ENCODE measurements around the gene ANKRD11.

GRCh38 chr16:89341697-89342694, 148.4 kb downstream of the ANKRD11 start:
- TF ChIP-seq CTCF (IDR thresholded peaks at IDR 0.05; ENCODE audit: insufficient read depth, low read length, poor library complexity, severe bottlenecking) = no peak
- TF ChIP-seq EZH2phosphoT487 (conservative IDR thresholded peaks at IDR 0.05; ENCODE audit: low read length) = no peak

Measured in SU-DHL-6 (cell line).